ENCODE measurements around the gene VOPP1.

The VOPP1 gene

DNA sequence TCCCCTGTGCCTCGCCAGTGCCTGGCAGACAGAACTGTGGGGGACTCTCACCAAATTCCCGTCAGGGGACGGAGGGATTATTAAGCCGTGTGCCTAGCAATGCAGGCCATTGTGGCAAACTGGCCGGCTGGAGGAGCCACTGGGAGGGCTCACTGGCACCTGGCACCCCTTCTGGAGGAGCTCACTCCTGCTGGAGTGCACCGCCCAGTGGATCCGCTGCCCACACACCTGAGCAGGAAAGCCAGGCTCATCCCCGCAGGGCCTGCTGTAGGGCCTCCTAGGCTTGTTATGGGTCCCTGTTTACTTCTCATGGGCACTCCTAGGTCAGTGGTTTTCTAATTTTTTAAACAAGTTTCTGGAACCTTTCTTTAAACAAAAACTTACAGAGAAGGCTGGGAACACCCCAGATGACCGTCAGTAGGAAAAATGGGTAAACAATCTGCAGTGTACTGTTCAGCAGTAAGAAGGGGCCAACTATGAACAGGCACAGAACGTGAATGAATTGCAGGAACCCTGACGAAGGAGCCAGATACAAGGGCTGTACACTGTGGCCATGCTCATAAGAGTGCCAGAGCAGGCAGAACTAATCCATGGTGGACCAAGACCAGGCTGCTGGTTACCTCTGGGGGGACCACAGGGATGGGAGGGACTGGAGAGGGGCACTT lies 142.3 kb downstream of the VOPP1 start:
- no peak for DNase-seq

DNA sequence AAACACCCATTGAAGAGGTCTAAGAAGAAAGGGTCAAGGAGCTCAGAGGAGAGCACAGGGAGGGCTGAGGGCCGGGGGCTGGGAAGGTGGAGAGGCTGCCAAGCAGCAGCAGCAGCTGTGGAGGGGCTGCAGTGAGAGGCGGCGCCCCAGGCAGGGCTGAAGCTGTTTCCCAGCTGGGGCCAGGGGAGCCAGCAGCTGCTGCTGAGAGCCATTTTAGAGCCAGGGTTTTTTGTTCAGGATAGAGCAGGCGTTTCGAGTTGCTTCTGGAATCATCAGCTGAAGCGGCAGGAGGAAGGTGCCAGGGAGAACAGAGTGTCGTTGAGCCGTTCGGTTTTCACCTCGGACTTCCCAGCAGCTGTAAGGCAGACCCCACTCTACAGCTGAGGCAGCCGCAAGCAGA lies 144.5 kb downstream of the VOPP1 start:
- DNase-seq, result no peak

DNA sequence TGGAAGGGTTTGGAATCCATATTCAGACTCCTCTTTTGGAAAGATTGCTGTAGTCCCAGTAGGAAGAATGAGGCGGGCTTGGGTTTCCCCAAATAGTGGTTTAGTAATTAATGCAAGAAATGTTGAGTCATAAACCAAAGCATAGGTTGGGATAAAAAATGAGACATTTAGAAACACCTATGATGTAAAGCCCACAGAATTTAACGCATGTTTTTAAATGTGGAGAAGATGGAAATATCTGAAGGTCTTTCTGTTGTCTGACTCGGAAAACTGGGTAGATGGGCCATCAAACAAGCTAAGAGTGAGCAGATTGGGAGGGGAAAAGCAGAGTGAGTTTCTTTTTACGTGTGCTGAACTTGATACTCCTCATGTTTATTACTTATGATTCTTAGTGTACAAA lies 145.0 kb downstream of the VOPP1 start:
- DNase-seq, result no peak

GRCh38 chr7:55426676-55427075 lies 145.6 kb downstream of the VOPP1 start:
- no peak for DNase-seq

DNA sequence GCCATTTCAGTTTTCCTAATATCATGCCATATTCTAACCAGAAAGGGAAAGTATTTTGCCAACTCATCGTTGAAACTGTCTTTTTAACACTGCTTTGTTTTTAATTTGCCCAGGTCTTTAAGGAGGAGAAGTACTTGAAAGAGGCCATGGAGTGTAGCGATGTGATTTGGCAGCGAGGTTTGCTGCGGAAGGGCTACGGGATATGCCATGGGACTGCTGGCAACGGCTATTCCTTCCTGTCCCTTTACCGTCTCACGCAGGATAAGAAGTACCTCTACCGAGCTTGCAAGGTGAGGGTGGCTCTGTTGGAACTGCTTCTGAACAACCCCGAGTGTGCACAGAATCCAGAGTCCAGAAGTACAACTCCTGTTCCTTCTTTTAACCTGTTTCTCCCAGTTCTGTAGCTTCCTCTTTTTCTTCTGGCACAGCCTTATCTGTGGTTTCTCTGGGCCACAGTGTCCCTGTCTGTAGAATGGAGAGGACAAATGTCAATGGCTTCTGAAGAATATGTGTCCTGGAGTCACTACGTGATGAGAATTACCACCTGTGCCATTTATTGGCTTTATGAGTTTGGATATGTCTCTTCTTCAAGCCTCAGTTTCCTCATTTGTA lies 147.1 kb downstream of the VOPP1 start:
- no peak for DNase-seq

- no peak for DNase-seq
These were observed 148.4 kb downstream of the VOPP1 start for GRCh38 chr7:55423891-55424290.

- no peak for DNase-seq
These were observed 149.0 kb downstream of the VOPP1 start for GRCh38 chr7:55423277-55423711.

Measured in activated CD4-positive, CD25-positive, alpha-beta regulatory T cell (primary cell).